Sciatic nerve (tissue), 2 donors: ENCODE measurements around the gene WNT5A. TPM values are rescaled to one million over a fixed set of nuclear protein-coding genes. Genes with fewer than 3 reads are reported as not detected.

Experiments
- ATAC-seq: fragments of 200-7000 bp; cut with Tn5 transposase; one replicate; pipeline ENCODE4 v1.9.1; 2020; ENCODE audit warnings: mild to moderate bottlenecking, moderate library complexity
- DNase-seq: peaks from one replicate; pipeline ENCODE4 v3.0.0-alpha.2; 2020; ENCODE audit warnings: low spot score
- intact Hi-C: fragments of 100-400 bp; cut with DNase I; formaldehyde crosslinking; loops from one replicate; pipeline ENCODE4 v1.14.2; 2022
- total RNA-seq: library from RNA; stranded (reverse); fragmentation: NEBNext Ultra II Directional; extraction: Animal tissue kit (Norgen Biotek cat#: 25700); gene quantifications from one replicate; pipeline ENCODE4 v1.2.1, GENCODE V29; 2021
- donor health status: DM: no; HTN: no; CAD: no.
- donor health status: DM: no; HTN: no; CAD: no.

Gene WNT5A
- total RNA-seq, 1 donor from 2014 or later: 4.7 TPM

GRCh38 chr3:55466526-55466925, 20.6 kb downstream of the WNT5A start:
- DNase-seq: no peak
- no peak for ATAC-seq
- intact Hi-C loops: no loop called here

- ATAC-seq (no peak), DNase-seq (no peak)
- intact Hi-C loops: no loop called here
Observed at GRCh38 chr3:55461896-55462295, 25.2 kb downstream of the WNT5A start.

GRCh38 chr3:55459838-55460237, 27.3 kb downstream of the WNT5A start:
- no peak for ATAC-seq
- DNase-seq: no peak
- intact Hi-C loops: no loop called here

- ATAC-seq: no peak
- DNase-seq: no peak
- intact Hi-C loops: no loop called here
Observed at GRCh38 chr3:55458181-55458790, 28.8 kb downstream of the WNT5A start.

- intact Hi-C loops: no loop called here
- ATAC-seq (peak; percentile 41), DNase-seq (no peak)
Observed at GRCh38 chr3:55455915-55456314, 31.2 kb downstream of the WNT5A start.

- no peak for ATAC-seq
- DNase-seq: no peak
- intact Hi-C loops: no loop called here
Observed at GRCh38 chr3:55454611-55455010, 32.5 kb downstream of the WNT5A start.

- no peak for ATAC-seq
Observed at GRCh38 chr3:55453886-55454496, 33.1 kb downstream of the WNT5A start.

GRCh38 chr3:55452886-55453285, 34.2 kb downstream of the WNT5A start:
- ATAC-seq (no peak), DNase-seq (no peak)
- intact Hi-C loops: no loop called here

More at GRCh38 chr3:55453886-55454496, 33.1 kb downstream of the WNT5A start:
- intact Hi-C loops: no loop called here
- no peak for DNase-seq

- ATAC-seq: no peak
- DNase-seq: no peak
- intact Hi-C loops: no loop called here
Observed at GRCh38 chr3:55449527-55449926, 37.6 kb downstream of the WNT5A start.

GRCh38 chr3:55446850-55447249, 40.3 kb downstream of the WNT5A start:
- intact Hi-C loops: no loop called here
- DNase-seq (no peak), ATAC-seq (no peak)

GRCh38 chr3:55445551-55445950, 41.6 kb downstream of the WNT5A start:
- DNase-seq (no peak), ATAC-seq (no peak)
- intact Hi-C loops: no loop called here

GRCh38 chr3:55443346-55443745, 43.8 kb downstream of the WNT5A start:
- ATAC-seq (no peak), DNase-seq (no peak)
- intact Hi-C loops: no loop called here

- intact Hi-C loops: no loop called here
- ATAC-seq (no peak), DNase-seq (no peak)
Observed at GRCh38 chr3:55442861-55443260, 44.2 kb downstream of the WNT5A start.

GRCh38 chr3:55441499-55441898, 45.6 kb downstream of the WNT5A start:
- ATAC-seq (no peak), DNase-seq (no peak)
- intact Hi-C loops: no loop called here

- DNase-seq (no peak), ATAC-seq (no peak)
- intact Hi-C loops: no loop called here
Observed at GRCh38 chr3:55440104-55440708, 46.9 kb downstream of the WNT5A start.

GRCh38 chr3:55439657-55440056, 47.4 kb downstream of the WNT5A start:
- intact Hi-C loops: no loop called here
- DNase-seq: no peak
- no peak for ATAC-seq

- no peak for ATAC-seq
- intact Hi-C loops: no loop called here
- no peak for DNase-seq
Observed at GRCh38 chr3:55436644-55437043, 50.5 kb downstream of the WNT5A start.

GRCh38 chr3:55435491-55435890, 51.6 kb downstream of the WNT5A start:
- DNase-seq (no peak), ATAC-seq (no peak)
- intact Hi-C loops: no loop called here

GRCh38 chr3:55434789-55435188, 52.3 kb downstream of the WNT5A start:
- no peak for ATAC-seq
- intact Hi-C loops: no loop called here
- DNase-seq: no peak

GRCh38 chr3:55431041-55431440, 56.1 kb downstream of the WNT5A start:
- intact Hi-C loops: no loop called here
- ATAC-seq (no peak), DNase-seq (no peak)

GRCh38 chr3:55427739-55428138, 59.4 kb downstream of the WNT5A start:
- intact Hi-C loops: no loop called here
- ATAC-seq (no peak), DNase-seq (no peak)
